Liver (tissue), 3 donors: Measurements from ENCODE around the gene ATP8B3.

Experiments
- ATF3 ChIP-seq: IDR thresholded peaks from 2 replicates; pipeline ENCODE4 v1.6.1; 2016; ENCODE audit warnings: antibody characterized with exemption
- CTCF ChIP-seq: fragments of 150-350 bp; IDR thresholded peaks from 2 replicates; pipeline ENCODE4 v1.5.1; 2017; ENCODE audit warnings: improper control_type of control experiment, low read depth, low read length; ENCODE audit not compliant: missing input control
- GABPA ChIP-seq, 2 donors: IDR thresholded peaks in 1 of 2; conservative IDR thresholded peaks in 1 of 2; 2 replicates each; pipeline ENCODE4 v1.6.1; 2016; ENCODE audit warnings: antibody characterized with exemption in 2 of 2, mild to moderate bottlenecking in 1 of 2, moderate library complexity in 1 of 2
- MAX ChIP-seq: IDR thresholded peaks from 2 replicates; pipeline ENCODE4 v1.6.1; 2016; ENCODE audit warnings: antibody characterized with exemption
- RAD21 ChIP-seq, 2 donors: IDR thresholded peaks; 2 replicates each; pipeline ENCODE4 v1.6.1; 2016; ENCODE audit warnings: antibody characterized with exemption in 2 of 2, mild to moderate bottlenecking in 2 of 2
- REST ChIP-seq: IDR thresholded peaks from 2 replicates; pipeline ENCODE4 v1.6.1; 2016; ENCODE audit warnings: antibody characterized with exemption, mild to moderate bottlenecking
- TAF1 ChIP-seq: conservative IDR thresholded peaks from 2 replicates; pipeline ENCODE4 v1.6.1; 2016; ENCODE audit warnings: antibody characterized with exemption, mild to moderate bottlenecking
- YY1 ChIP-seq: IDR thresholded peaks from 2 replicates; pipeline ENCODE4 v1.6.1; 2016; ENCODE audit warnings: antibody characterized with exemption, mild to moderate bottlenecking
- donor health status: healthy.
- donor health status: healthy.

- TF ChIP-seq CTCF (no peak), TAF1 (no peak), MAX (no peak), ATF3 (no peak), GABPA (IDR thresholded peaks at IDR 0.05 in 1 of 2, conservative IDR thresholded peaks at IDR 0.05 in 1 of 2) (no peak), RAD21 (IDR thresholded peaks at IDR 0.05) (no peak), YY1 (no peak), REST (no peak)
These were observed at the start of gene ATP8B3 for GRCh38 chr19:1811942-1812425.
